Eye (tissue), 1 donor: Measurements from ENCODE around the gene TMEM17.
"Not testable (repeated sequence)": the region's sequence is repeated elsewhere in the genome, so short reads cannot be mapped to it uniquely, and the experiment has no call there.

Experiments used
- DNase-seq: peaks from one replicate; pipeline ENCODE4 v3.0.0-alpha.2; 2015

TMEM17 gene

GRCh38 chr2:62505750-62506420 is at the start of gene TMEM17:
Gene TMEM17 (minus strand): TSS chr2:62506195. CDS start chr2:62506129, 66 bp downstream.
- DNase-seq: peak; percentile 98

DNA sequence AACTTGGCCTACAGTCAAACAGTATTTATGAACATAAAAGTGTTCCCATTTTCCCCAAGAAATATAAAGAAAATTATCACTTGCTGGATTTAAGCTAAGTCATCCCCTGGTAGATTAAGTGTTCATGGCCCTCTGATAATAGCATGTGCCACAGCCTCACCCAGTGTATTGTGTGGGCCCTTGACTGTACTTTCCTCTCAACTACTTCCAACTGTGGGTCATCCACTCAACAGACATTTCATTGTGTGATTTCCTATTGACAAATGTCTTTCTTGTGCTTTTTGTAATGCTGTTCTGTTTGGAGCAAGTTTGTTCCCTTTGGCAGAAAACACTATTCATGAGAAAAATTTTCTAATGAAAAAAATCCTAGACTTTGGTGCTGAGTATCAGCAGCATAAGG is 48.4 kb upstream of the TMEM17 start:
- no peak for DNase-seq

DNA sequence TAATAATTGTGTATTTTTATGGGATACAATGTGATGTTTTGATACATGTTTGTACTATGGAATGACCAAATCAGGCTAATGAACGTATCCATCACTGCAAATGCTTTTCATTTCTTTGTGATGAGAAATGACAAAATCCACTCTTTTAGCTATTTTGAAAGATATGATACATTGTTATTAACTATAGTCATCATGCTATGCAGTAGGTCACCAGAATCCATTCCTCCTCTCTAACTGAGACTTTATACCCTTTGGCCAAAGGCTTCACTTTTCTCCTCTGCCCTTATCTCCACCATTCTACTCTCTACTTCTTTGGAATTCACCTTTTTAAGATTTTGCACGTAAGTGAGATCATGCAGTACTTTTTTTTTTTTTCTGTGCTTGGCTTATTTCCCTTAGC is 44.5 kb upstream of the TMEM17 start:
- no peak for DNase-seq

DNA sequence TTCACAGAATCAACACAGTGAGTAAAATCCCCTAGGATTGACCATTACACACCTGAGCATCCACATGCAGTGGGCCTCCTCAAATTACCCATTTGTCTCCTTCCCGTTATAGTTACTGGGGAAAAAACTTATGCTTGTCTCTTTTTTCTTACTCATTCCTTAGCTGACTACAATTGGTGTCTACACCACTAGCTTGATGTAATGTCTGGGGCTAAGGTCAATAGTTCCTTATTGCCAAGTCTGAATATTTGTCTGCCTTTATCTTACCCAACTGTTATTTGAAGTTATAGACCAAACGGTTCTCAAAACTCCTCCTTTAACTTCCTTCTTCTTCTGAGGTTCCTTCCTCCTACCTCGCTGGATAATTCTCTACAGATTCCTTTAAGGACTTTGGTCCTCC is 41.9 kb upstream of the TMEM17 start:
- DNase-seq: no peak

GRCh38 chr2:62545261-62545660 is 39.3 kb upstream of the TMEM17 start:
- no peak for DNase-seq

GRCh38 chr2:62540408-62541168 is 34.6 kb upstream of the TMEM17 start:
- DNase-seq: no peak

- no peak for DNase-seq
Measured at GRCh38 chr2:62539606-62540407, 33.8 kb upstream of the TMEM17 start.

GRCh38 chr2:62538756-62539155 is 32.8 kb upstream of the TMEM17 start:
- no peak for DNase-seq

- DNase-seq: no peak
Measured at GRCh38 chr2:62537814-62538213, 31.8 kb upstream of the TMEM17 start.

- DNase-seq: no peak
Measured at GRCh38 chr2:62536873-62537547, 31.0 kb upstream of the TMEM17 start.

DNA sequence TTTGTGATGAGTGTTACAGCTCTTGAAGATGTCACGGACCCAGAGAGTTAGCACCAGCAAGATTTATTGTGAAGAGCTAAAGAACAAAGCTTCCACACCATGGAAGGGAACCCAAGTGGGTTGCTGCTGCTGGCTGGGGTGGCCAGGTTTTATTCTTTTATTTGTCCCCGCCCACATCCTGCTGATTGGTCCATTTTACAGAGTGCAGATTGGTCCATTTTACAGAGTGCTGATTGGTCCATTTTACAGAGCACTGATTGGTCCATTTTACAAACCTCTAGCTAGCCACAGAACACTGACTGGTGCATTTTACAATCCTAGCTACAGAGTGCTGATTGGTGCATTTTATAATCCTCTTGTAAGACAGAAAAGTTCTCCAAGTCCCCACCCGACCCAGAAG is 29.5 kb upstream of the TMEM17 start:
- DNase-seq: not testable (repeated sequence)

DNA sequence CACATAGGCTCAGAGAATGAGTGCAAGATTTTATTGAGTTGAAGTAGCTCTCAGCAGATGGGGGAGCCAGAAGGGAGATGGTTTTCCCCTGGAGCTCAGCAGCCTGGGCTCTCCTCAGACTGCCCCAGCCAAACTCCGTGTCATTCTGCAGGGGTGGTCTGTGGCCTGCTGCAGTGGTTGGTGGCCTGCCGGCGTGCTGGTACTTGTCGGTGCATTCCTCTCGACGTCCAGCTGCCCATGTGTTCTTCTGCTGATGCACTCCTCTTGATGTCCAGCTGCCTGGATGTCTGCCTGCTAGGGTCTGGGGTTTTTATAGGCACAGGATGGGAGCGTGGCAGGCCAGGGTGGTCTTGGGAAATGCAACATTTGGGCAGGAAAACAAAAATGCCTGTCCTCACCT is 25.6 kb upstream of the TMEM17 start:
- no peak for DNase-seq

- DNase-seq: no peak
Measured at GRCh38 chr2:62529758-62530157, 23.8 kb upstream of the TMEM17 start.

DNA sequence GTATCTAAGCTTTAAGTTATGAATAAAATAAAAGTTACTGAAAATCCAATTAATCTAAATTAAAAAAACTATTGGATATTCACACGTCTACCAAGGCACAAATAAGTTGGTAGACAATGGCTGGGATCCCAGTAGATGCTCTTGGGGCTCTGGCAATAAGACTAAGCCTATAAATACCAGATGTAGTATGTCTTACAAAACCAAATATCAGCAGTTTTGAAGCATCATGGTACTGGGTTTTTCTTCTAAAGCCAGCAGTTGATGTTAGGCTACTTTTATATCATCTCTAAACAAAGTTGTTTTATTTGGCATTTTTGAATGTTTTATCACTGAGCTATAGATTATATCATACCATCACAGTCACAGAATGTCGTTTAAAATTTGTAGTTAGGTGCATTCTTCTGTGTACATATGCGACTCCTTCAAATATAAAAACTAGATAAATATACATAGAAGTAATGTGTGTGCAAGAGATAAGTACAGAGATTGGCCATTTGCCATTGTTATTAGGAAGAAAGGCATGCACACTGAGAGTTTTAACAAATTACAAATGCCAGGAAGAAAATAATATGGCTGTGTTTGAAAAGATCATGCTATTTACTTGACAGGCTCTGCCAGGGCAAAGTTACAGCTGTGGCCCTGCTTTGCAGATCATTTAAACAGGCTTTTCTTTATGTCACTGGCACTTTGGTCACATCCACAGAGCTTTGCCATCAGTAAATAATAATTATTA is 21.6 kb upstream of the TMEM17 start:
- peak; percentile 32 for DNase-seq

DNA sequence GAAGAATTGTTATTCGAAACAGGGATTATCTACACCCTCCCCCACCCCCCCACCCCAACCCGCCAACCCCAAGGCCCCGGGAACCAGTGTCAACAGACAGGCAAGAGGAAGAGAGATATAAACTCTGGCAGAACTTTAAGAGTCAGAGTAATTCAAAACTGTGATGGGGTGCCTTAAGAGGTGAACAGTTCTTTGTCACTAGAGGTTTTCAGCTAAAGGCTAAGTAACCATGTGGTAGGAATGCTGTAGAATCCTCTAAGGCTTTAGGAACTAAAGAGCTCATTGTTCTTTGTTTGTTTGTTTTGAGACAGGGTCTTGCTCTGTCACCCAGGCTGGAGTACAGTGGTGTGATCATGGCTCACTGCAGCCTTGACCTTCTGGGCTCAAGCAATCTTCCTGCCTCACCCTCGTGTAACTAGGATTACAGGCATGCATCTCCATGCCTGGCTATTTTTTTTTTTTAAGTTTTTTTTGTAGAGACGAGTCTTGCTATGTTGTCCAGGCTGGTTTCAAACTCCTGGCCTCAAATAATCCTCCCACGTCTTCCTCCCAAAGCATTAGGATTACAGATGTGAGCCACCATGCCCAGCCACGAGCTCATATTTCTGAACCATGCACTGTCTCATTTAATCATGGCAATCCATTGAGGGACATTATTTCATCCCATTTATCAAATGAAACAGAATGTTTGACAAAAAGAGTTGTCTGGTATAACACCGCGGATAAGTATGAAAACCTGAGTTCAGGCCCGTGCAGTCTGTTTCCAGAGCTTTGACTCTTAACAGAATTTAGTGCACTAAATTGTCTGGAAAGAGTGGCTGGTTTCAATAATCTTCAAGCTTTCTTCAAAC is 20.8 kb upstream of the TMEM17 start:
- peak; percentile 28 for DNase-seq

- no peak for DNase-seq
Measured at GRCh38 chr2:62525549-62526269, 19.7 kb upstream of the TMEM17 start.

- no peak for DNase-seq
Measured at GRCh38 chr2:62524293-62524941, 18.4 kb upstream of the TMEM17 start.

DNA sequence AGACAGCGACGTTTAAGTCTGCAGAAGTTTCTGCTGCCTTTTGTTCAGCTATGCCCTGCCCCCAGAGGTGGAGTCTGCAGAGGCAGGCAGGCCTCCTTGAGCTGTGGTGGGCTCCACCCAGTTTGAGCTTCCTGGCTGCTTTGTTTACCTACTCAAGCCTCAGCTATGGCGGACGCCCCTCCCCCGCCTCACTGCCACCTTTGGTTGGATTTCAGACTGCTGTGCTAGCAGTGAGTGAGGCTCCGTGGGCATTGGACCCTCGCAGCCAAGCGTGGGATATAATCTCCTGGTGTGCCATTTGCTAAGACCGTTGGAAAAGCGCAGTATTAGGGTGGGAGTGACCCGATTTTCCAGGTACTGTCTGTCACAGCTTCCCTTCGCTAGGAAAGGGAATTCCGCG is 15.1 kb upstream of the TMEM17 start:
- DNase-seq: not testable (repeated sequence)

DNA sequence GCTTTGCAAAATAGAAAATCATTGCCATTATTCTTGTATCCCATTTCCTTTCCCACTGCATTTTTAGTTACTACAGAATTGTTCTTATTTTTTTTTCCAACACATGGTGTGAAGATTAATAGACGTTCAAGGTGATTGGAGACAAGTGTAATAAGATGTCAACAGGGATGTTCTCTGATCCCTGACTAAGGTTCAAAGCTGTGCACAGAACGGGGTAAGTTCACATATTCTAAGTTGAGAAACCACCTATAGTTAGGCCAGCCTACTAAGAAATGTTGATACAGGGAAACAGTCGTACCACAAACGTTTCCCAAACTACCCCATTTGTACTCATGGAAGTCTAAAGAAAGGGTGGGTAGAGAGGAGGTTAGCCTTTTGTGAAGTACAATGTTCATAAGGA is 6.4 kb upstream of the TMEM17 start:
- DNase-seq: no peak

DNA sequence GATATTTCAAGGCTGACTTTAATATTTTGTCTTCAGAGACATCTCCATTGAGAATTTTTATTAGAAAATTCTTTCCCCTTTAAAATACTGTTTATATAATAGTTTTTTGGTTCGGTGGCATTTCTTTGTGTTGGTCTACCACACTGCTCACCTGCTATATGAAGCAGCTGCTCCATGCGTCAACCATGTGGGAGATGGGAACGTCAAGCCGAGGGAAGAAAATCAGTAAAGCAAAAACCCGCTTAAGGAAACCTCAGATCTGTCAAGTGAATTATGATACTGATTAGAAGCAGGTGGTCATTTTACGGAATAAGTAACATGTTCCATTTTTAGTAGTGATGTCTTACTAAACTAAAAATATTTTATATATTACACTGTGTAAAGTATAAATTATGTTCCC is 5.6 kb upstream of the TMEM17 start:
- DNase-seq: peak; percentile 39
